DOHH2 (cell line): ENCODE results near the gene MLH3.

Source experiments
- H3F3A ChIP-seq: fragments of 200-600 bp; sonication (generic), shearing (Covaris generic); 2 replicates; pipeline ENCODE4 v1.6.0; 2016; ENCODE audit warnings: antibody characterized with exemption, mild to moderate bottlenecking; ENCODE audit not compliant: control insufficient read depth, insufficient read depth
- H3K27ac ChIP-seq: fragments of 200-600 bp; sonication (generic); 2 replicates; pipeline ENCODE4 v1.5.1; 2014; ENCODE audit warnings: low read depth, mild to moderate bottlenecking, low read length, moderate library complexity
- H3K27me3 ChIP-seq: fragments of 200-600 bp; sonication (generic); 2 replicates; pipeline ENCODE4 v1.6.1; 2014; ENCODE audit warnings: mild to moderate bottlenecking, low read length, mixed read lengths; ENCODE audit not compliant: control insufficient read depth
- H3K36me3 ChIP-seq: fragments of 200-600 bp; sonication (generic); 2 replicates; pipeline ENCODE4 v1.6.1; 2014; ENCODE audit warnings: mild to moderate bottlenecking, low read length, moderate library complexity, mixed read lengths; ENCODE audit not compliant: control insufficient read depth
- H3K4me1 ChIP-seq: fragments of 200-600 bp; sonication (generic); 2 replicates; pipeline ENCODE4 v1.6.1; 2014; ENCODE audit warnings: mild to moderate bottlenecking, low read length, mixed read lengths; ENCODE audit not compliant: control insufficient read depth
- H3K4me2 ChIP-seq: fragments of 200-600 bp; sonication (generic); 2 replicates; pipeline ENCODE4 v1.6.0; 2014; ENCODE audit warnings: mild to moderate bottlenecking, low read length, moderate library complexity
- H3K4me3 ChIP-seq: fragments of 200-600 bp; sonication (generic); 2 replicates; pipeline ENCODE4 v1.5.1; 2014; ENCODE audit warnings: mild to moderate bottlenecking, low read length, mixed read lengths
- H3K79me2 ChIP-seq: fragments of 200-600 bp; sonication (generic); 2 replicates; pipeline ENCODE4 v1.6.1; 2014; ENCODE audit warnings: mild to moderate bottlenecking, low read length, mixed read lengths; ENCODE audit not compliant: control insufficient read depth
- H3K9me2 ChIP-seq: fragments of 200-600 bp; sonication (generic); replicated peaks from 2 replicates; pipeline ENCODE4 v1.6.1; 2014; ENCODE audit warnings: mild to moderate bottlenecking, low read length, mixed read lengths; ENCODE audit not compliant: control insufficient read depth
- H3K9me3 ChIP-seq: fragments of 200-600 bp; sonication (generic); 2 replicates; pipeline ENCODE4 v1.6.1; 2014; ENCODE audit warnings: antibody characterized with exemption, low read length, mixed read lengths; ENCODE audit not compliant: control insufficient read depth, insufficient read depth
- H4K20me1 ChIP-seq: fragments of 200-600 bp; sonication (generic); 2 replicates; pipeline ENCODE4 v1.6.0; 2014; ENCODE audit warnings: low read depth, mild to moderate bottlenecking, antibody characterized with exemption, low read length, moderate library complexity; ENCODE audit not compliant: control insufficient read depth, insufficient read depth
- EZH2phosphoT487 ChIP-seq: fragments of 200-600 bp; sonication (generic); IDR thresholded peaks from 2 replicates; pipeline ENCODE4 v1.6.1; 2017; ENCODE audit warnings: borderline replicate concordance, mild to moderate bottlenecking, antibody characterized with exemption, low read length, moderate library complexity, mixed read lengths
- TF ChIP-seq, protein P1 (sequence below): fragments of 200-600 bp; sonication (generic); IDR thresholded peaks from one replicate; pipeline ENCODE4 v1.5.1; 2014; ENCODE audit warnings: antibody characterized with exemption, mild to moderate bottlenecking, low read depth, low read length; ENCODE audit not compliant: poor library complexity, severe bottlenecking

MLH3 gene

DNA sequence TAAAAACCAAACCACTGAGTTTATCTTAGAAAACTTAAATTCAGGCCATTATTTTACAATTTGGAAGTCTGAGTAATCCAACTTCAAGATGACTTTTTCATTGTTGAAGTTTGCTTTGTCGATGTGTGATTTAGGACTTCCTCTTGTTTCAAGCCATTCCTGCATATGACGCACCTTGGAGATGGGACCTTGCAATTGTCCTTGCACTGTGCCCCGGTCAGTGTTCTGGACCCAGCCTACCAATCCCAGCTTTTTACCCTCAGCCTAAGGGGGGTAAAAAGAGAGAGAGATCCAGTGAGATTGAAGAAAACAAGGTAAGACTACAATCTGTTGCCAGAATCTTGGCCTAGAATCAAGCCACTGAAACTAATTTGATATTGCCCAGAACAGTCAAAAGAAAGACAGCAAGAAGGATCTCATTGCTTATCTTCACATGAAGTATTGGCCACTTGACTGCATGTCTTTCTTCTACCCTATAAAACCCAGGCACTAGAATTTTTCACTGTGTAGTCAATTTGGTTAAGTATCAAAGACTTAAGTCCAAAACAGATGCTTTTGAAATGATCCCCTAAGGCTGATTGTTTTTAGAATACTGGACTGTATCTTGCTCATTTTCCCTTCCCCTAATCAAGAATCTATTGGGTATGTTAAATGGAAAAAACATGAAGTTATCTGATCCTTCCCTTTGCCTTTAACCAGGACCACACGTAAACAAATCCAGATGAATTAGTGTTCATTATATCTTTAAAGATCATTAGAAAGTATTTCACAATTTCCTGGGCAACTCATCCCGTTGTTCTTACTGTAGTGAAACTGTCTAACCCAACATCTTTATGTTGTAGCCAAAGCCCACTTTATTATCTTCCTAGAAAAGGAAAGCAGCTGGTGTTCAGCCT lies 2.4 kb upstream of the MLH3 start:
- H3F3A ChIP-seq = peaks cover 13% of the 10 kb centered on the region
- H3K4me1 ChIP-seq = peaks cover 26% of the 10 kb centered on the region

DNA sequence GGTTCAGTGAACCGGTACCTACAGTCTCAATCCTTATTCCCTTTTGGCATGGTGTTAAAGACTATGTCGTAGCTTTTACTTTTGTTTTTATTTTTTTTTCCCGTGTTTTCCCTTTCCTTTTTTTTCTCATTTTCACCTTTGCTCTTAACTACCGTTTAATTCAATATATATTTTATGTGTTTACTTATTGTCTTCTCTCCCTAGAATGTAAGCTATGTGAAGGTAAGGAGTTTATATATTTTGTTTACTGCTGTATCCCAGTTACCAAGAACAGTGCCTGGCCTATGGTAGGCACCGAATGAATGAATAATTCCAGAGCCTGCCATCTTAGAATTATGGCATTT lies 261 bp upstream of the MLH3 start:
- Histone ChIP-seq H3K4me1 (peaks cover 26% of the 10 kb centered on the region), H3K36me3 (peaks cover 29% of the 10 kb centered on the region), H3K9me2 (no peaks in the 10 kb centered on the region), H3F3A (peaks cover 13% of the 10 kb centered on the region), H3K27me3 (no peaks in the 10 kb centered on the region), H3K4me3 (peak overlapping the region; percentile 89), H3K9me3 (no peaks in the 10 kb centered on the region), H4K20me1 (no peaks in the 10 kb centered on the region), H3K79me2 (peaks cover 39% of the 10 kb centered on the region), H3K27ac (no peak overlapping the region), H3K4me2 (peak overlapping the region; percentile 93)
- TF ChIP-seq EZH2phosphoT487 = no peak
- TF ChIP-seq, protein P1, sequence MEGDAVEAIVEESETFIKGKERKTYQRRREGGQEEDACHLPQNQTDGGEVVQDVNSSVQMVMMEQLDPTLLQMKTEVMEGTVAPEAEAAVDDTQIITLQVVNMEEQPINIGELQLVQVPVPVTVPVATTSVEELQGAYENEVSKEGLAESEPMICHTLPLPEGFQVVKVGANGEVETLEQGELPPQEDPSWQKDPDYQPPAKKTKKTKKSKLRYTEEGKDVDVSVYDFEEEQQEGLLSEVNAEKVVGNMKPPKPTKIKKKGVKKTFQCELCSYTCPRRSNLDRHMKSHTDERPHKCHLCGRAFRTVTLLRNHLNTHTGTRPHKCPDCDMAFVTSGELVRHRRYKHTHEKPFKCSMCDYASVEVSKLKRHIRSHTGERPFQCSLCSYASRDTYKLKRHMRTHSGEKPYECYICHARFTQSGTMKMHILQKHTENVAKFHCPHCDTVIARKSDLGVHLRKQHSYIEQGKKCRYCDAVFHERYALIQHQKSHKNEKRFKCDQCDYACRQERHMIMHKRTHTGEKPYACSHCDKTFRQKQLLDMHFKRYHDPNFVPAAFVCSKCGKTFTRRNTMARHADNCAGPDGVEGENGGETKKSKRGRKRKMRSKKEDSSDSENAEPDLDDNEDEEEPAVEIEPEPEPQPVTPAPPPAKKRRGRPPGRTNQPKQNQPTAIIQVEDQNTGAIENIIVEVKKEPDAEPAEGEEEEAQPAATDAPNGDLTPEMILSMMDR = no peak

More for the DNA sequence above, 2.4 kb upstream of the MLH3 start:
- Histone ChIP-seq H3K4me3 (no peak overlapping the region), H3K9me3 (no peaks in the 10 kb centered on the region), H3K27ac (no peak overlapping the region), H4K20me1 (no peaks in the 10 kb centered on the region), H3K27me3 (no peaks in the 10 kb centered on the region), H3K9me2 (no peaks in the 10 kb centered on the region), H3K4me2 (no peak overlapping the region), H3K79me2 (peaks cover 28% of the 10 kb centered on the region), H3K36me3 (peaks cover 16% of the 10 kb centered on the region)
- TF ChIP-seq, protein P1 = no peak

DNA sequence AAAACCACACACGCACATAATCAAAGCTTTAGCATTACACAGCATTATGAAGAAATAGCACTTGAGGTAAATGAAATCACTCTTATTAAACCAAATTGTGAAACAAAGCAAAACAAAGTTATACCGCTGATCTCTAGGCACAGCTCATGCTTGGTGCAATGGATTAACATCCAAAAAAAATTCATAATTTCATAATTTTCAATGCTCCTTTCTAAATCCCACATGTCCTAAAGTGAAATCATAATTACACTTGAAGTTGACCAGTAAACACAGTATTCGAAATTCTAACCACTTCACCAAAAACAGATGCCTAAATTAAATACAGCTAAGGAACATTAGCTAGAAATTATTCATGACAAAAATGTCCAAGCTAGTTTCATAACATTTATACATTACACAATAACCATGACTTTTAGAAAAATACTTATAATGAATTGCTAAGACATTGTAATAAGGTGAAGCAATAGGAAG lies 1.5 kb downstream of the MLH3 start:
- Histone ChIP-seq H3K9me2 (no peaks in the 10 kb centered on the region), H3K9me3 (no peaks in the 10 kb centered on the region), H3K79me2 (peaks cover 55% of the 10 kb centered on the region), H3K27me3 (no peaks in the 10 kb centered on the region), H4K20me1 (no peaks in the 10 kb centered on the region), H3K27ac (no peak overlapping the region), H3K4me2 (peak overlapping the region; percentile 93), H3K4me3 (peak overlapping the region; percentile 89), H3K4me1 (peaks cover 26% of the 10 kb centered on the region), H3K36me3 (peaks cover 29% of the 10 kb centered on the region), H3F3A (peaks cover 13% of the 10 kb centered on the region)
- no peak for TF ChIP-seq EZH2phosphoT487
- TF ChIP-seq, protein P1 = no peak
